ENCODE measurements around the gene EID2. TPM values are rescaled to one million over a fixed set of nuclear protein-coding genes. Genes with fewer than 3 reads are reported as not detected.

Gene EID2
- polyA plus RNA-seq, 1 of the 3 experiments (the other 2 are of a cell fraction): 14.1 TPM

- no peak overlapping the region for H3K4me3 ChIP-seq (ENCODE audit: low read depth in 2 of 2, low read length in 1 of 2)
- WGBS (ENCODE audit: low lambda C conversion rate): 49% methylated on average over 2 of the region's 2 CpGs
- no peaks in the 10 kb centered on the region for H3K36me3 ChIP-seq (replicated peaks in 1 of 2; ENCODE audit: control insufficient read depth in 1 of 2, insufficient read depth in 2 of 2, low read length in 1 of 2)
- CTCF ChIA-PET: no interaction called here
- POLR2A ChIA-PET: no interaction called here
- no peak overlapping the region for H3K27ac ChIP-seq (ENCODE audit: low read depth in 2 of 2, low read length in 1 of 2)
- H3K9me3 ChIP-seq: no peaks in the 10 kb centered on the region
- TF ChIP-seq EP300 (IDR thresholded peaks at IDR 0.05; ENCODE audit: borderline replicate concordance in 1 of 2, low read depth in 1 of 2, low read length in 1 of 2) (no peak), FOXJ3 (CRISPR knock-in tag; IDR thresholded peaks at IDR 0.05) (no peak), RFX5 (IDR thresholded peaks at IDR 0.05; ENCODE audit: low read length) (no peak), NFIC (IDR thresholded peaks at IDR 0.05; ENCODE audit: borderline replicate concordance) (no peak), TCF12 (IDR thresholded peaks at IDR 0.05) (no peak), USF1 (IDR thresholded peaks at IDR 0.05; ENCODE audit: borderline replicate concordance, low read depth) (no peak), POLR2AphosphoS5 (IDR thresholded peaks at IDR 0.05; ENCODE audit: low read depth, low read length) (no peak), MXI1 (IDR thresholded peaks at IDR 0.05; ENCODE audit: low read depth, low read length) (no peak), YY1 (IDR thresholded peaks at IDR 0.05; ENCODE audit: low read depth) (no peak), SMC3 (IDR thresholded peaks at IDR 0.05; ENCODE audit: low read depth, low read length) (no peak), IRF3 (IDR thresholded peaks at IDR 0.05; ENCODE audit: low read depth, low read length) (no peak)
- H3K4me1 ChIP-seq (ENCODE audit: control insufficient read depth in 1 of 2, insufficient read depth in 2 of 2, low read depth in 1 of 2, low read length in 1 of 2): peaks cover 0 to 8% of the 10 kb centered on the region in 2 experiments; a peak in 1 of 4 replicates
- H4K20me1 ChIP-seq (ENCODE audit: insufficient read depth): no peaks in the 10 kb centered on the region
- no peaks in the 10 kb centered on the region for H3K9me2 ChIP-seq
- no peak overlapping the region for H2AFZ ChIP-seq (ENCODE audit: low read depth)
- no peak for DNase-seq
- no peak overlapping the region for H3K4me2 ChIP-seq
- no peak overlapping the region for H3K9ac ChIP-seq
- no peaks in the 10 kb centered on the region for H3K79me2 ChIP-seq (ENCODE audit: insufficient read depth)
- H3F3A ChIP-seq (replicated peaks; ENCODE audit: insufficient read depth): no peaks in the 10 kb centered on the region
- H3K27me3 ChIP-seq (ENCODE audit: insufficient read depth): peaks cover 21% of the 10 kb centered on the region
Measured at GRCh38 chr19:39512988-39513387, 27.0 kb downstream of the EID2 start.

GRCh38 chr19:39509233-39509632 lies 30.7 kb downstream of the EID2 start:
- no peaks in the 10 kb centered on the region for H3K79me2 ChIP-seq (ENCODE audit: insufficient read depth)
- H3K4me2 ChIP-seq: no peak overlapping the region
- H3K9me3 ChIP-seq: no peaks in the 10 kb centered on the region
- H3K4me1 ChIP-seq (ENCODE audit: control insufficient read depth in 1 of 2, insufficient read depth in 2 of 2, low read depth in 1 of 2, low read length in 1 of 2): peaks cover 0 to 5% of the 10 kb centered on the region in 2 experiments; a peak in 1 of 4 replicates
- no peaks in the 10 kb centered on the region for H3K9me2 ChIP-seq
- no peak overlapping the region for H3K9ac ChIP-seq
- H3K27me3 ChIP-seq (ENCODE audit: insufficient read depth): peaks cover 5% of the 10 kb centered on the region; the same call in 1 of the 2 replicates
- ChIA-PET POLR2A (no interaction called here), CTCF (interaction anchor here (0.7 to 1.9 kb wide), 3 partner anchors 10 to 34 kb away, joined by 3 to 5 read pairs (median 4); partner anchors contain the start of genes DLL3 and EID2B)
- no peaks in the 10 kb centered on the region for H3F3A ChIP-seq (replicated peaks; ENCODE audit: insufficient read depth)
- TF ChIP-seq TAF1 (IDR thresholded peaks at IDR 0.05; ENCODE audit: borderline replicate concordance, low read depth, low read length): no peak
- no peak for TF ChIP-seq POLR2AphosphoS5 (IDR thresholded peaks at IDR 0.05; ENCODE audit: low read depth, low read length)
- TF ChIP-seq YY1 (IDR thresholded peaks at IDR 0.05; ENCODE audit: low read depth): no peak
- no peak for TF ChIP-seq NFIC (IDR thresholded peaks at IDR 0.05; ENCODE audit: borderline replicate concordance)
- TF ChIP-seq TCF12 (IDR thresholded peaks at IDR 0.05): no peak
- no peak for TF ChIP-seq ELF1 (IDR thresholded peaks at IDR 0.05)
- no peak for TF ChIP-seq REST (IDR thresholded peaks at IDR 0.05; ENCODE audit: low read depth, low read length)
- TF ChIP-seq RAD21 (IDR thresholded peaks at IDR 0.05; ENCODE audit: low read length): no peak
- TF ChIP-seq GATA2 (CRISPR knock-in tag; IDR thresholded peaks at IDR 0.05): no peak
- no peak for TF ChIP-seq RCOR1 (IDR thresholded peaks at IDR 0.05; ENCODE audit: low read length)
- no peak overlapping the region for H3K27ac ChIP-seq (ENCODE audit: low read depth in 2 of 2, low read length in 1 of 2)
- no peak overlapping the region for H3K4me3 ChIP-seq (ENCODE audit: low read depth in 2 of 2, low read length in 1 of 2)
- H3K36me3 ChIP-seq (replicated peaks in 1 of 2; ENCODE audit: control insufficient read depth in 1 of 2, insufficient read depth in 2 of 2, low read length in 1 of 2): no peaks in the 10 kb centered on the region
- 88% methylated on average over 2 of the region's 2 CpGs for WGBS (ENCODE audit: low lambda C conversion rate)
- no peak for DNase-seq
- H2AFZ ChIP-seq (ENCODE audit: low read depth): no peak overlapping the region
- no peaks in the 10 kb centered on the region for H4K20me1 ChIP-seq (ENCODE audit: insufficient read depth)
